NCI-H1105 treated with DMSO at 0.1 percent for 48 hours (cell line): ENCODE measurements around the gene SAT1.
"Not testable (repeated sequence)": the region's sequence is repeated elsewhere in the genome, so short reads cannot be mapped to it uniquely, and the experiment has no call there.

ENCODE experiments used
- DNase-seq: peaks from one replicate; lab custom pipeline; 2025; lab: John Stamatoyannopoulos, UW

SAT1 gene

GRCh38 chrX:23782863-23783588 is at the start of gene SAT1:
TSS of gene SAT1 (plus strand) at chrX:23783173. CDS start at chrX:23783352, 179 bp downstream.
- peak; percentile 85 for DNase-seq

- peak; percentile 77 for DNase-seq
These were observed 46.9 kb upstream of the SAT1 start for GRCh38 chrX:23736030-23736429.

- DNase-seq: no peak
These were observed 45.6 kb upstream of the SAT1 start for GRCh38 chrX:23737413-23737812.

- peak; percentile 25 for DNase-seq
These were observed 40.7 kb upstream of the SAT1 start for GRCh38 chrX:23742174-23742696.

GRCh38 chrX:23742697-23743622 is 40.0 kb upstream of the SAT1 start, which contains the start of gene ACOT9:
TSS of gene ACOT9 (minus strand) at chrX:23743276. CDS start at chrX:23743144, 132 bp downstream.
- DNase-seq: peak; percentile 13

- not testable (repeated sequence) for DNase-seq
These were observed 39.4 kb upstream of the SAT1 start for GRCh38 chrX:23743623-23743971.

- no peak for DNase-seq
These were observed 37.2 kb upstream of the SAT1 start for GRCh38 chrX:23745786-23746185.

- DNase-seq: no peak
These were observed 33.8 kb upstream of the SAT1 start for GRCh38 chrX:23749129-23749528.

- no peak for DNase-seq
These were observed 33.4 kb upstream of the SAT1 start for GRCh38 chrX:23749576-23749975.

GRCh38 chrX:23752740-23753415 is 30.1 kb upstream of the SAT1 start:
- DNase-seq: no peak

GRCh38 chrX:23754664-23755063 is 28.3 kb upstream of the SAT1 start:
- no peak for DNase-seq

- DNase-seq: peak; percentile 36
These were observed 26.8 kb upstream of the SAT1 start for GRCh38 chrX:23756165-23756564.

- DNase-seq: no peak
These were observed 23.2 kb upstream of the SAT1 start for GRCh38 chrX:23759821-23760220.

GRCh38 chrX:23764188-23764984 is 18.6 kb upstream of the SAT1 start:
- DNase-seq: peak; percentile 82

- no peak for DNase-seq
These were observed 17.5 kb upstream of the SAT1 start for GRCh38 chrX:23765449-23765848.

- no peak for DNase-seq
These were observed 17.1 kb upstream of the SAT1 start for GRCh38 chrX:23765868-23766267.

GRCh38 chrX:23766650-23767551 is 16.1 kb upstream of the SAT1 start:
- DNase-seq: no peak

- DNase-seq: no peak
These were observed 12.8 kb upstream of the SAT1 start for GRCh38 chrX:23770142-23770541.

GRCh38 chrX:23771086-23771485 is 11.9 kb upstream of the SAT1 start:
- not testable (repeated sequence) for DNase-seq

- DNase-seq: no peak
These were observed 9.3 kb upstream of the SAT1 start for GRCh38 chrX:23773601-23774175.
